HL-60 (cell line): ENCODE measurements around the gene CLUH.

Source experiments
- DNase-seq, 2 experiments: peaks; one replicate each; pipeline ENCODE4 v3.0.0-alpha.2; 2010 to 2020; ENCODE audit warnings: low read depth in 1 of 2, low spot score in 1 of 2
- H3K27ac ChIP-seq: fragments of 250-450 bp; sonication (Bioruptor Pico); replicated peaks from 2 replicates; pipeline ENCODE4 v1.5.1; 2020; ENCODE audit warnings: mild to moderate bottlenecking, moderate library complexity
- H3K27me3 ChIP-seq: fragments of 250-450 bp; sonication (Bioruptor Pico); 2 replicates; pipeline ENCODE4 v1.5.1; 2021; ENCODE audit warnings: mild to moderate bottlenecking, moderate library complexity; ENCODE audit not compliant: insufficient read depth, poor library complexity, severe bottlenecking
- H3K4me3 ChIP-seq: replicated peaks from 2 replicates; pipeline ENCODE4 v1.5.1; 2011; ENCODE audit warnings: mild to moderate bottlenecking, control low read depth, low read length; ENCODE audit not compliant: insufficient read depth
- GABPA ChIP-seq: IDR thresholded peaks from 2 replicates; pipeline ENCODE4 v1.6.1; 2012; ENCODE audit warnings: low read depth
- POLR2AphosphoS5 ChIP-seq: IDR thresholded peaks from 2 replicates; pipeline ENCODE4 v1.6.1; 2012; ENCODE audit warnings: low read depth
- SPI1 ChIP-seq: IDR thresholded peaks from 2 replicates; pipeline ENCODE4 v1.6.1; 2012; ENCODE audit warnings: low read depth, mild to moderate bottlenecking, borderline replicate concordance
- TF ChIP-seq, protein P1 (sequence below): IDR thresholded peaks from 2 replicates; pipeline ENCODE4 v1.6.1; 2012; ENCODE audit warnings: low read depth; ENCODE audit not compliant: insufficient replicate concordance
- TF ChIP-seq, protein P2 (sequence below): IDR thresholded peaks from one replicate; pipeline ENCODE4 v1.5.1; 2011; ENCODE audit warnings: low read length, control low read depth, inconsistent platforms; ENCODE audit not compliant: insufficient read depth

Gene CLUH

DNA sequence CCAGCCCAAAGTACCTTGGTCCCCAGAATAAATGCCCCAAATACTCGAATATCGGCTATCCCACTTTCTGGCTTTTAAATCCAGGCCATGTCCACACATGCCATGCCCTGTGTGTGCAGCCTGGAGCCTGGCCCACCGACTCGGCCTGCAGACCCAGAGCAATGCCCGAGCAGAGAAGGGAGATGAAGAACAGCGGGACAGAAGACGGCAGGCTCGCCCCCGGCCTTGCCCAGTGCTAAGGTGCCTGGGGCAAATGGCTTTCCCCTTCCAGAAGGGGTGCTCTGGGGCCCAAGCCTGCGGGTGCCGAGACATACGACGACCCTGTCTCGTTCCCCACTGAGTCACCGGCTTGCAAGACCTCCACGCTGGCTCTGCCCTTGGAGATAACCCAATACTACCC, 8.0 kb downstream of the CLUH start:
- Histone ChIP-seq H3K27me3 (no peaks in the 10 kb centered on the region), H3K4me3 (no peak overlapping the region), H3K27ac (no peak overlapping the region)
- TF ChIP-seq, protein P1, sequence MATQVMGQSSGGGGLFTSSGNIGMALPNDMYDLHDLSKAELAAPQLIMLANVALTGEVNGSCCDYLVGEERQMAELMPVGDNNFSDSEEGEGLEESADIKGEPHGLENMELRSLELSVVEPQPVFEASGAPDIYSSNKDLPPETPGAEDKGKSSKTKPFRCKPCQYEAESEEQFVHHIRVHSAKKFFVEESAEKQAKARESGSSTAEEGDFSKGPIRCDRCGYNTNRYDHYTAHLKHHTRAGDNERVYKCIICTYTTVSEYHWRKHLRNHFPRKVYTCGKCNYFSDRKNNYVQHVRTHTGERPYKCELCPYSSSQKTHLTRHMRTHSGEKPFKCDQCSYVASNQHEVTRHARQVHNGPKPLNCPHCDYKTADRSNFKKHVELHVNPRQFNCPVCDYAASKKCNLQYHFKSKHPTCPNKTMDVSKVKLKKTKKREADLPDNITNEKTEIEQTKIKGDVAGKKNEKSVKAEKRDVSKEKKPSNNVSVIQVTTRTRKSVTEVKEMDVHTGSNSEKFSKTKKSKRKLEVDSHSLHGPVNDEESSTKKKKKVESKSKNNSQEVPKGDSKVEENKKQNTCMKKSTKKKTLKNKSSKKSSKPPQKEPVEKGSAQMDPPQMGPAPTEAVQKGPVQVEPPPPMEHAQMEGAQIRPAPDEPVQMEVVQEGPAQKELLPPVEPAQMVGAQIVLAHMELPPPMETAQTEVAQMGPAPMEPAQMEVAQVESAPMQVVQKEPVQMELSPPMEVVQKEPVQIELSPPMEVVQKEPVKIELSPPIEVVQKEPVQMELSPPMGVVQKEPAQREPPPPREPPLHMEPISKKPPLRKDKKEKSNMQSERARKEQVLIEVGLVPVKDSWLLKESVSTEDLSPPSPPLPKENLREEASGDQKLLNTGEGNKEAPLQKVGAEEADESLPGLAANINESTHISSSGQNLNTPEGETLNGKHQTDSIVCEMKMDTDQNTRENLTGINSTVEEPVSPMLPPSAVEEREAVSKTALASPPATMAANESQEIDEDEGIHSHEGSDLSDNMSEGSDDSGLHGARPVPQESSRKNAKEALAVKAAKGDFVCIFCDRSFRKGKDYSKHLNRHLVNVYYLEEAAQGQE, result no peak
- TF ChIP-seq, protein P2, sequence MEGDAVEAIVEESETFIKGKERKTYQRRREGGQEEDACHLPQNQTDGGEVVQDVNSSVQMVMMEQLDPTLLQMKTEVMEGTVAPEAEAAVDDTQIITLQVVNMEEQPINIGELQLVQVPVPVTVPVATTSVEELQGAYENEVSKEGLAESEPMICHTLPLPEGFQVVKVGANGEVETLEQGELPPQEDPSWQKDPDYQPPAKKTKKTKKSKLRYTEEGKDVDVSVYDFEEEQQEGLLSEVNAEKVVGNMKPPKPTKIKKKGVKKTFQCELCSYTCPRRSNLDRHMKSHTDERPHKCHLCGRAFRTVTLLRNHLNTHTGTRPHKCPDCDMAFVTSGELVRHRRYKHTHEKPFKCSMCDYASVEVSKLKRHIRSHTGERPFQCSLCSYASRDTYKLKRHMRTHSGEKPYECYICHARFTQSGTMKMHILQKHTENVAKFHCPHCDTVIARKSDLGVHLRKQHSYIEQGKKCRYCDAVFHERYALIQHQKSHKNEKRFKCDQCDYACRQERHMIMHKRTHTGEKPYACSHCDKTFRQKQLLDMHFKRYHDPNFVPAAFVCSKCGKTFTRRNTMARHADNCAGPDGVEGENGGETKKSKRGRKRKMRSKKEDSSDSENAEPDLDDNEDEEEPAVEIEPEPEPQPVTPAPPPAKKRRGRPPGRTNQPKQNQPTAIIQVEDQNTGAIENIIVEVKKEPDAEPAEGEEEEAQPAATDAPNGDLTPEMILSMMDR, result no peak
- TF ChIP-seq POLR2AphosphoS5 (no peak), SPI1 (no peak), GABPA (no peak)
- DNase-seq, result no peak

DNA sequence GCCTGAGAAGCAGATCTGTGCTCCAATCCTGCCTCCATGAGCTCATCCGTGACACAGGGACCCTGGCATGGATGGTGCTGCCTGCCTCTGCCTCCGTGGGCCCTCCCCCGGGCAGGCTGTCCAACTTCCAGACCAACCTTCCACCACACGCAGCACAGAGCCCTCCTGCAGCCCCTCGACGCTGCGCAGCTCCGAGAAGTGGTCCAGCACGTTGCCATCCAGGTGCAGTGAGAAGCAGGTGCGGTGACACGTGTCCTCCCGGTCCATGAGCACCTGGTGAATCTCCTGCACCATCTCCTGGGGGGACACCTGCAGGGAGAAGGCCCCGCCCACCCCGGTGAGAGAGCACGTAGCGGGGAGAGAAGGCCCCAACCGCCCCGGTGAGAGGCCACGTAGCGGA, 8.4 kb downstream of the CLUH start:
- DNase-seq, result no peak
- no peak for TF ChIP-seq SPI1
- no peak for TF ChIP-seq POLR2AphosphoS5
- no peak for TF ChIP-seq GABPA
- TF ChIP-seq, protein P2, result no peak
- TF ChIP-seq, protein P1, result no peak
- Histone ChIP-seq H3K27me3 (no peaks in the 10 kb centered on the region), H3K4me3 (no peak overlapping the region), H3K27ac (no peak overlapping the region)

DNA sequence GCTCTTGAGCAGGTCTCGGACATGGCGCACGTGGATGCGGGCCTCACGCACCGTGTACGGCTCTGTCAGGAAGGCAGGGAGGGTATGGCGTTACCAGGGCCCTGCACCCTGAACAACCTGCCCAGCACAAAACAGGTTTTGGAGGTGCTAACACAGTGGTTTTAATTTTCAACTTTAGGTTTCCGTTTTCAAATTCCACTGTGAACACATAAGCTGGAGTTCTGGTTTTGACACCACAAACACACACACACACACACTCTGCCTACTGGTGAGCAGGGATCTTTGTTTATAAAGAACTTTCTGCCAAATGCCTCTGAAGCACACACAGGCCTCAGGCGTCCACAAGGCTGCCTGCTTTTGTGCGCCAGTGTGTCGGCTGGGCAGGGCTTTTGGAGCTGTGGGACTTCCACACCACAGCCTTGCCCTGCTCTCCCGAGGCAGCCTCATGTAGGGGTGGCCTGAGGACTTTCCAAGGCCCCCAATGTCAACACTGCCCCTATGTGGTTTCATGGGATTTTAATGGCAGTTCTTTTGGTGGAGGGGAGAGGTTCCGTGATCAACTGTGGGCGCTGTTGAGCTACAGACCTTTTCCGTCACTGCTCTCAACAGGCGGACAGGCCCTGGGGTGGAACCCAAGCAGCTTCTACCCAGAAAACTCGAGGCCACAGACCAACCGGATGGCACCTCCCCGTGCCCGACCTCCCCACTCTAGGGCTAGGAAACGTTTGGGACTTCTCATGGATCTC, 9.4 kb downstream of the CLUH start:
- H3K27ac ChIP-seq, result no peak overlapping the region
- TF ChIP-seq POLR2AphosphoS5, result no peak
- TF ChIP-seq, protein P1, result no peak
- no peak for TF ChIP-seq GABPA
- no peak for TF ChIP-seq SPI1
- TF ChIP-seq, protein P2, result no peak
- DNase-seq, result no peak

More for the DNA sequence above, 9.4 kb downstream of the CLUH start:
- Histone ChIP-seq H3K4me3 (no peak overlapping the region), H3K27me3 (no peaks in the 10 kb centered on the region)
